ENCODE measurements around the gene ARFGAP2. TPM values are rescaled to one million over a fixed set of nuclear protein-coding genes. Genes with fewer than 3 reads are reported as not detected.

The ARFGAP2 gene
- total and polyA plus RNA-seq, 9 donors, result 41.5 to 94.9 (median 74.2) TPM

DNA sequence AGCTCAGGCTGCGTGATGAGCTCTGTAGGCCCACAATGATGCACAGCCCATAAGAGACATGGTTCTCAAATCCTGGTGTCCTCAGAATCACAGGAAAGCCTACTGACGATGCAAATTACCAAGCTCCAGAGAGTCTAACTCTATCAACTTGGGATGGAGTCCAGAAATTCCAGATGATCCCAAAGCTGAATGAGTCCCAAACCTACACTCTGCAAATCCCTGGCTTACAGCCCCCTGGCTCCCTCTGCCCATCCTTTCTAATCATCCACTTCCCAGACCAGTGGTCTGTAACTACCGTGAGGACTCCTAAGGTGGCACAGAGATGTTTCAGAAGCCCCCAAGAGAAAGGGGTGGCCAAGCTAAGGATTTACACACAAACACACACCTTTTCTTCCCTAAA, 13.5 kb downstream of the ARFGAP2 start:
- peaks cover 4% of the 10 kb centered on the region for H3K36me3 ChIP-seq
- no peak overlapping the region for H3K27ac ChIP-seq
- intact Hi-C loops (cut with DNase I), result loop anchor here in 1 of 4 donors (10.0 kb wide), 1 partner anchor 192 kb away; the partner anchor contains the start of gene MYBPC3
- no peak for DNase-seq
- WGBS, 3 donors, result 15 to 33% (median 27%) methylated on average over 3 of the region's 3 CpGs
- TF ChIP-seq POLR2A (IDR thresholded peaks at IDR 0.05), result no peak
- no peak for TF ChIP-seq CTCF (IDR thresholded peaks at IDR 0.05)
- TF ChIP-seq EP300 (IDR thresholded peaks at IDR 0.05), result no peak
- H3K27me3 ChIP-seq, result no peaks in the 10 kb centered on the region
- H3K4me1 ChIP-seq (ENCODE audit: insufficient read depth), result peaks cover 3% of the 10 kb centered on the region
- H3K9me3 ChIP-seq, result no peaks in the 10 kb centered on the region
- no peak overlapping the region for H3K4me3 ChIP-seq

DNA sequence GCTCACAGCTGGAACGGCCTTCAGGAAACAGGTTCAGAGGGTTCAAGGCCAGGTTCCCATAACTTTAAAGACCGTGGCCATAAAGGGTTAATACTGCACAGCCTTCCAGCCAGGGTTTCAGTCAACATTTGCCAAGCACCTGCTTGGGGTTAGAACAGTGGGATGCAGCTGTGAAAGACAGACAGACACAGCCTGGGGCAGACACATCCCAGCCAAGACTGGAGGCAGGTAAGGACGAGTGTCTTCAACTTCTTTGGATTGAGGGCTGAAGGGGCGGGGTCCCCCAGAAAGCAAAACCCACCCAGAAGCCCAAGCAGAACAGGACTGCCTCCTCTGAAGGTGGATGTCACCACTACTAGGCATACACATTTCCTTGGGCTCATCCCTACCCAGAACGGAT, 14.3 kb downstream of the ARFGAP2 start:
- DNase-seq, result no peak
- 26 to 36% (median 34%) methylated on average over 5 of the region's 5 CpGs for WGBS, 3 donors
- Histone ChIP-seq H3K27me3 (no peaks in the 10 kb centered on the region), H3K4me1 (ENCODE audit: insufficient read depth) (peaks cover 3% of the 10 kb centered on the region), H3K36me3 (peaks cover 1% of the 10 kb centered on the region), H3K27ac (peak overlapping the region; percentile 12 to 16), H3K4me3 (no peak overlapping the region), H3K9me3 (no peaks in the 10 kb centered on the region)
- TF ChIP-seq EP300 (IDR thresholded peaks at IDR 0.05) (no peak), CTCF (IDR thresholded peaks at IDR 0.05) (no peak), POLR2A (IDR thresholded peaks at IDR 0.05) (no peak)
- intact Hi-C loops (cut with DNase I), result loop anchor here in 1 of 4 donors (10.0 kb wide), 1 partner anchor 192 kb away; the partner anchor contains the start of gene MYBPC3

DNA sequence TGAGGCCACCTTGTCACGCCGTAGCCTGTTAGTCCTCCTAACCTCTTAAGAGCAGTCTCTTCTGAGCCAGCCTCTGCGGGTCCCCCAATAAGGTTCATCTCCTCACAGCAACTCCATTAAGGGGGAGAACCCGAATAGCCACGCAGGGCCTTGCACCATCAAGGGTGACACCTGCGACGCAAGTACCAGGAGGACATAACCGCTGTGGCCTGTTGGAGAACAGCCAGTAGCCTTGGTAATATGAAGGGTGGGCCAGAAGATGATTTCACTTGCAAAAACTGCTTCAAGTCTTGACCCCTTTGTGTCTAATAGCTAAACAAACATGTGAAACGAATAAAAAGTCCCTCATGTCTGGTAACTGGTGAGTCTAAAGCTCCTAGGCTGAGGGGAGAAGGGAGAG, 14.8 kb downstream of the ARFGAP2 start:
- peak in 1 of 5 donors; percentile 35 for DNase-seq
- Histone ChIP-seq H3K27ac (peak overlapping the region; percentile 16 to 34), H3K4me3 (no peak overlapping the region), H3K27me3 (no peaks in the 10 kb centered on the region), H3K36me3 (no peaks in the 10 kb centered on the region), H3K9me3 (no peaks in the 10 kb centered on the region), H3K4me1 (ENCODE audit: insufficient read depth) (peaks cover 3% of the 10 kb centered on the region)
- TF ChIP-seq EP300 (IDR thresholded peaks at IDR 0.05) (no peak), POLR2A (IDR thresholded peaks at IDR 0.05) (no peak), CTCF (IDR thresholded peaks at IDR 0.05) (peak in 1 of 3 donors; percentile 4)
- 23 to 28% (median 26%) methylated on average over 9 of the region's 9 CpGs for WGBS, 3 donors
- intact Hi-C loops (cut with DNase I), result loop anchor here in 2 of 4 donors (2.0 to 10.0 kb wide), 2 partner anchors 193 to 273 kb away; partner anchors contain the start of gene MYBPC3 (in 1 of the 2)

- TF ChIP-seq CTCF (IDR thresholded peaks at IDR 0.05) (peak; percentile 26 to 52 (median 38)), EP300 (IDR thresholded peaks at IDR 0.05) (no peak), POLR2A (IDR thresholded peaks at IDR 0.05) (no peak)
Measured at GRCh38 chr11:47161134-47161854, 15.4 kb downstream of the ARFGAP2 start.

More at GRCh38 chr11:47161134-47161854, 15.4 kb downstream of the ARFGAP2 start:
- no peak overlapping the region for H3K4me3 ChIP-seq
- no peaks in the 10 kb centered on the region for H3K27me3 ChIP-seq
- no peaks in the 10 kb centered on the region for H3K9me3 ChIP-seq
- peak; percentile 58 to 74 (median 64) for DNase-seq
- intact Hi-C loops (cut with DNase I), result loop anchor here in 2 of 4 donors (2.0 to 10.0 kb wide), 2 partner anchors 194 to 272 kb away; partner anchors contain the start of gene MYBPC3 (in 1 of the 2)
- peaks cover 3% of the 10 kb centered on the region for H3K4me1 ChIP-seq (ENCODE audit: insufficient read depth)
- WGBS, 3 donors, result 37 to 42% (median 38%) methylated on average over 14 of the region's 14 CpGs
- peak overlapping the region; percentile 16 to 34 for H3K27ac ChIP-seq
- no peaks in the 10 kb centered on the region for H3K36me3 ChIP-seq
